DND-41 (cell line): ENCODE measurements around the gene CTNNA1.

Experiments used
- ATAC-seq: fragments of 200-7000 bp; cut with Tn5 transposase; 3 replicates; pipeline ENCODE4 v1.9.1; 2021; ENCODE audit warnings: low read depth; ENCODE audit not compliant: insufficient read depth
- DNase-seq: peaks from one replicate; pipeline ENCODE4 v3.0.0-alpha.2; 2020
- H2AFZ ChIP-seq: 2 replicates; pipeline ENCODE4 v1.6.0; 2012; ENCODE audit warnings: low read depth, low read length
- H3K27ac ChIP-seq: 2 replicates; pipeline ENCODE4 v1.5.1; 2012; ENCODE audit warnings: low read length, inconsistent platforms
- H3K27me3 ChIP-seq: fragments of 200-600 bp; sonication (generic); 2 replicates; pipeline ENCODE4 v1.6.0; 2012; ENCODE audit warnings: low read length, mild to moderate bottlenecking, inconsistent platforms; ENCODE audit not compliant: insufficient read depth, poor library complexity
- H3K36me3 ChIP-seq: 2 replicates; pipeline ENCODE4 v1.5.1; 2012; ENCODE audit warnings: low read length, inconsistent platforms; ENCODE audit not compliant: insufficient read depth
- H3K4me1 ChIP-seq: 2 replicates; pipeline ENCODE4 v1.5.1; 2012; ENCODE audit warnings: mild to moderate bottlenecking, low read length; ENCODE audit not compliant: insufficient read depth
- H3K4me2 ChIP-seq: 2 replicates; pipeline ENCODE4 v1.6.0; 2012; ENCODE audit warnings: mild to moderate bottlenecking, moderate library complexity, low read length, inconsistent platforms; ENCODE audit not compliant: insufficient read depth
- H3K4me3 ChIP-seq, 2 experiments: fragments of 200-600 bp in 1 of 2; shearing (Covaris generic) in 1 of 2; 2 replicates each; pipeline ENCODE4 v1.5.1; 2012 to 2016; ENCODE audit warnings: inconsistent platforms in 2 of 2, low read length in 2 of 2, mild to moderate bottlenecking in 2 of 2, low read depth in 1 of 2, moderate library complexity in 1 of 2
- H3K79me2 ChIP-seq: 2 replicates; pipeline ENCODE4 v1.6.0; 2012; ENCODE audit warnings: low read length, inconsistent platforms; ENCODE audit not compliant: insufficient read depth
- H3K9ac ChIP-seq: 2 replicates; pipeline ENCODE4 v1.6.0; 2012; ENCODE audit warnings: low read depth, mild to moderate bottlenecking, inconsistent platforms, low read length, moderate library complexity
- H3K9me3 ChIP-seq: 2 replicates; pipeline ENCODE4 v1.5.1; 2012; ENCODE audit warnings: low read length, moderate library complexity, mild to moderate bottlenecking, inconsistent platforms; ENCODE audit not compliant: insufficient read depth, severe bottlenecking
- H4K20me1 ChIP-seq: 2 replicates; pipeline ENCODE4 v1.6.0; 2012; ENCODE audit warnings: low read length; ENCODE audit not compliant: insufficient read depth
- EZH2 ChIP-seq: IDR thresholded peaks from 3 replicates; pipeline ENCODE4 v1.6.1; 2012; ENCODE audit warnings: borderline replicate concordance, low read depth, mild to moderate bottlenecking, moderate library complexity, low read length, inconsistent platforms; ENCODE audit not compliant: severe bottlenecking
- TF ChIP-seq, protein P1 (sequence below): IDR thresholded peaks from 2 replicates; pipeline ENCODE4 v1.5.1; 2012; ENCODE audit warnings: borderline replicate concordance, low read length, moderate library complexity, mild to moderate bottlenecking; ENCODE audit not compliant: poor library complexity, severe bottlenecking; ENCODE audit errors: extremely low read depth

The CTNNA1 gene

DNA sequence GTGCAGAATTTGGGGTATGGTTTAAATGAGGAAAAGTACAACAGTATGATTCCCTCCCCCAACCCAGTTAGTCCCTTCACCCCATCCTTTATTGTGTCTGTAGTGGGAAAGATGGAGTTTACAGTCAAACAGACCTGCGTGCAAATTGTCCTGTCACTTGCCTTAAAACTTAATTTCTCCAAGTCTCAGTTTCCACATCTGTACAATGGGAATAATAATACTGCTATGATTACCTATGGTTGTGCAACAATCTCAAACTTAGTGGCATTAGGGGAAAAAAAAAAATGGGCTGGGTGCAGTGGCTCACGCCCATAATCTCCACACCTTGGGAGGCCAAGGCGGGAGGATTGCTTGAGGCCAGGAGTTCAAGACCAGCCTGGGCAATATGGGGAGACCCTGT is 35.8 kb upstream of the CTNNA1 start:
- no peak overlapping the region for H3K27ac ChIP-seq

GRCh38 chr5:138719811-138720210 is 33.4 kb upstream of the CTNNA1 start:
- H3K79me2 ChIP-seq = no peaks in the 10 kb centered on the region
- no peaks in the 10 kb centered on the region for H4K20me1 ChIP-seq
- ATAC-seq = no peak
- H3K9ac ChIP-seq = no peak overlapping the region
- H3K27me3 ChIP-seq = no peaks in the 10 kb centered on the region
- H3K4me3 ChIP-seq = no peak overlapping the region
- no peak for TF ChIP-seq EZH2
- TF ChIP-seq, protein P1, sequence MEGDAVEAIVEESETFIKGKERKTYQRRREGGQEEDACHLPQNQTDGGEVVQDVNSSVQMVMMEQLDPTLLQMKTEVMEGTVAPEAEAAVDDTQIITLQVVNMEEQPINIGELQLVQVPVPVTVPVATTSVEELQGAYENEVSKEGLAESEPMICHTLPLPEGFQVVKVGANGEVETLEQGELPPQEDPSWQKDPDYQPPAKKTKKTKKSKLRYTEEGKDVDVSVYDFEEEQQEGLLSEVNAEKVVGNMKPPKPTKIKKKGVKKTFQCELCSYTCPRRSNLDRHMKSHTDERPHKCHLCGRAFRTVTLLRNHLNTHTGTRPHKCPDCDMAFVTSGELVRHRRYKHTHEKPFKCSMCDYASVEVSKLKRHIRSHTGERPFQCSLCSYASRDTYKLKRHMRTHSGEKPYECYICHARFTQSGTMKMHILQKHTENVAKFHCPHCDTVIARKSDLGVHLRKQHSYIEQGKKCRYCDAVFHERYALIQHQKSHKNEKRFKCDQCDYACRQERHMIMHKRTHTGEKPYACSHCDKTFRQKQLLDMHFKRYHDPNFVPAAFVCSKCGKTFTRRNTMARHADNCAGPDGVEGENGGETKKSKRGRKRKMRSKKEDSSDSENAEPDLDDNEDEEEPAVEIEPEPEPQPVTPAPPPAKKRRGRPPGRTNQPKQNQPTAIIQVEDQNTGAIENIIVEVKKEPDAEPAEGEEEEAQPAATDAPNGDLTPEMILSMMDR = no peak
- no peak overlapping the region for H3K4me2 ChIP-seq
- no peaks in the 10 kb centered on the region for H3K9me3 ChIP-seq
- no peak overlapping the region for H3K27ac ChIP-seq
- H3K36me3 ChIP-seq = no peaks in the 10 kb centered on the region
- no peak for DNase-seq
- H2AFZ ChIP-seq = no peak overlapping the region
- no peaks in the 10 kb centered on the region for H3K4me1 ChIP-seq

More for the DNA sequence above, 35.8 kb upstream of the CTNNA1 start:
- H3K4me1 ChIP-seq = no peaks in the 10 kb centered on the region
- H3K9me3 ChIP-seq = no peaks in the 10 kb centered on the region
- TF ChIP-seq, protein P1 = no peak
- no peak for TF ChIP-seq EZH2
- no peak overlapping the region for H2AFZ ChIP-seq
- DNase-seq (no peak), ATAC-seq (no peak)
- no peak overlapping the region for H3K9ac ChIP-seq
- H3K36me3 ChIP-seq = no peaks in the 10 kb centered on the region
- no peak overlapping the region for H3K4me2 ChIP-seq
- H3K79me2 ChIP-seq = no peaks in the 10 kb centered on the region
- no peaks in the 10 kb centered on the region for H4K20me1 ChIP-seq
- H3K4me3 ChIP-seq = no peak overlapping the region
- H3K27me3 ChIP-seq = no peaks in the 10 kb centered on the region

- Histone ChIP-seq H3K27ac (no peak overlapping the region), H3K9ac (no peak overlapping the region), H4K20me1 (no peaks in the 10 kb centered on the region), H3K36me3 (no peaks in the 10 kb centered on the region), H3K4me3 (no peak overlapping the region), H3K79me2 (no peaks in the 10 kb centered on the region), H3K4me2 (no peak overlapping the region), H3K9me3 (no peaks in the 10 kb centered on the region), H3K4me1 (no peaks in the 10 kb centered on the region), H2AFZ (no peak overlapping the region), H3K27me3 (no peaks in the 10 kb centered on the region)
- TF ChIP-seq, protein P1 = no peak
- TF ChIP-seq EZH2 = no peak
- DNase-seq (no peak), ATAC-seq (no peak)
Observed at GRCh38 chr5:138720840-138721239, 32.4 kb upstream of the CTNNA1 start.

DNA sequence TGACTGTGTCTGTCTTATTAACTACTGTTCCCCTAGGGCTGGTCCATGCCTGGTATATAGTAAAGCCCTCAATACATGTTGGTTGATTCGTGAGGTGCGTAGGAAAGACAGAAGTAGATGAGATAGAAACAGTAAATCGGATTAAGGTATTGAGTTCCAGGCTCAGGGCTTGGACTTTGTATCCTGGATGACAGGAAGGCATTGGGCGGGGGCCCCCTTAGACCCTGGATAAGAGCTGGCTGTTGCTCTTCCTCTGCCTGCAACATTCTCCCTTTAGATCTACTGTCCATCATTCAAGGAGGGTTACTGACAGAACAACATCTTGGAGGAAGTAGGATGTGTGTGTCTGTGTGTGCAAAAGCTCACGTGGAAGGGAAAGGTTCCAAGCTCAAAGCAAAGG is 31.2 kb upstream of the CTNNA1 start:
- Histone ChIP-seq H3K79me2 (no peaks in the 10 kb centered on the region), H2AFZ (no peak overlapping the region), H3K4me3 (no peak overlapping the region), H4K20me1 (no peaks in the 10 kb centered on the region), H3K27ac (no peak overlapping the region), H3K9me3 (no peaks in the 10 kb centered on the region), H3K4me2 (no peak overlapping the region), H3K36me3 (no peaks in the 10 kb centered on the region), H3K27me3 (no peaks in the 10 kb centered on the region), H3K9ac (no peak overlapping the region), H3K4me1 (no peaks in the 10 kb centered on the region)
- ATAC-seq (no peak), DNase-seq (no peak)
- TF ChIP-seq, protein P1 = no peak
- TF ChIP-seq EZH2 = no peak
